Glomerular visceral epithelial cell (primary cell): ENCODE results near the gene EXOSC7.

Experiments
- DNase-seq: peaks from one replicate; pipeline ENCODE4 v3.0.0-alpha.2; 2016; ENCODE audit errors: extremely low spot score

The EXOSC7 gene

GRCh38 chr3:45055032-45055410, 79.0 kb downstream of the EXOSC7 start:
- peak; percentile 72 for DNase-seq

- peak; percentile 61 for DNase-seq
These were observed 79.5 kb downstream of the EXOSC7 start for GRCh38 chr3:45055411-45056143.

- no peak for DNase-seq
These were observed 80.7 kb downstream of the EXOSC7 start for GRCh38 chr3:45056608-45057301.

GRCh38 chr3:45057557-45057956, 81.5 kb downstream of the EXOSC7 start:
- no peak for DNase-seq

GRCh38 chr3:45059132-45059531, 83.1 kb downstream of the EXOSC7 start:
- no peak for DNase-seq

GRCh38 chr3:45060165-45060892, 84.3 kb downstream of the EXOSC7 start:
- no peak for DNase-seq
